GM23248 (cell line): Measurements from ENCODE around the gene BLMH.

Source experiments
- EZH2 ChIP-seq: fragments of 200-600 bp; sonication (generic); IDR thresholded peaks from 2 replicates; pipeline ENCODE4 v1.6.1; 2018; ENCODE audit warnings: antibody characterized with exemption, mild to moderate bottlenecking; ENCODE audit not compliant: insufficient read depth, poor library complexity, severe bottlenecking
- EZH2phosphoT487 ChIP-seq: fragments of 200-600 bp; sonication (generic); IDR thresholded peaks from 2 replicates; pipeline ENCODE4 v1.6.1; 2018; ENCODE audit warnings: antibody characterized with exemption, moderate library complexity, mild to moderate bottlenecking, low read depth; ENCODE audit not compliant: insufficient read depth

DNA sequence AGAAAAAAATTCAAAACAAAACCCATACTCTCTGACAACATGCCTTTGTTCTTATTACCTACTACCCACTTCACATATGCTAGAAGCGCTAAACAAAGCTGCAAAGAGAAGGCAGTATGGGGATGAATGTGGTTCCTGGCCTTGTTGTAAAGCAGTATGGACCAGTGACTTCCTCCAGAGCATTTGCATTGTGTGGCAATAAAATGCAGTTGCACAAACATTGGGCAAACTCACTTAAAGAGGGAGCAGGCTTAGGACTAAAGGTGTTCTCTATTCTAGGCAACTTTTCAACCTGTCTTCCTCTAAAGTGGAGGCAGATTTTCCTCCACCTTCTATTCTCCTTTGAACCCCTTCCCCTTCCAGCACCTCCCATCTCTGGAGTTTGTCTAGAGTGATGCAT, 25.0 kb upstream of the BLMH start:
- TF ChIP-seq EZH2phosphoT487 (no peak), EZH2 (no peak)
